Suprapubic skin (tissue), 4 donors: ENCODE data around the gene LLPH.

Experiments
- CTCF ChIP-seq, 2 donors: fragments of 200-600 bp in 1 of 2; fragments of 450-650 bp in 1 of 2; sonication (generic) in 1 of 2; IDR thresholded peaks; one replicate each; pipeline ENCODE4 v1.5.1; 2016 to 2019; ENCODE audit warnings: antibody characterized with exemption in 2 of 2, mild to moderate bottlenecking in 1 of 2, moderate library complexity in 1 of 2
- POLR2A ChIP-seq, 2 donors: fragments of 450-650 bp; IDR thresholded peaks; one replicate each; pipeline ENCODE4 v1.6.1; 2017; ENCODE audit warnings: antibody characterized with exemption in 2 of 2, mild to moderate bottlenecking in 2 of 2, moderate library complexity in 2 of 2
- POLR2AphosphoS5 ChIP-seq, 3 donors: sonication (generic); formaldehyde crosslinking; IDR thresholded peaks; one replicate each; pipeline ENCODE4 v1.6.1; 2017; ENCODE audit warnings: antibody characterized with exemption in 3 of 3

- TF ChIP-seq POLR2AphosphoS5 (IDR thresholded peaks at IDR 0.05) = no peak
- no peak for TF ChIP-seq CTCF (IDR thresholded peaks at IDR 0.05)
- TF ChIP-seq POLR2A (IDR thresholded peaks at IDR 0.05) = no peak
These were observed 37.9 kb upstream of the LLPH start for GRCh38 chr12:66168410-66168809.
